Loucy (cell line): ENCODE data around the gene ZNF749.

Source experiments
- CTCF ChIP-seq: fragments of 200-600 bp; sonication (generic); conservative IDR thresholded peaks from 2 replicates; pipeline ENCODE4 v1.5.1; 2014; ENCODE audit warnings: mild to moderate bottlenecking, antibody characterized with exemption, low read length
- EZH2phosphoT487 ChIP-seq: fragments of 200-600 bp; IDR thresholded peaks from 2 replicates; pipeline ENCODE4 v1.6.1; 2018; ENCODE audit warnings: antibody characterized with exemption, mild to moderate bottlenecking, moderate library complexity, borderline replicate concordance

GRCh38 chr19:57465680-57466381, 30.7 kb downstream of the ZNF749 start:
- TF ChIP-seq CTCF (peak; percentile 92), EZH2phosphoT487 (no peak)
